HG03095 (cell line): Measurements from ENCODE around the gene SLC12A3.
"Not testable (repeated sequence)": the region's sequence is repeated elsewhere in the genome, so short reads cannot be mapped to it uniquely, and the experiment has no call there.

Source experiments
- ATAC-seq: cut with Tn5 transposase; IDR thresholded peaks from one replicate; pipeline ENCODE4 v1.9.1; 2021; ENCODE audit warnings: moderate library complexity; ENCODE audit not compliant: unreplicated experiment

The SLC12A3 gene

DNA sequence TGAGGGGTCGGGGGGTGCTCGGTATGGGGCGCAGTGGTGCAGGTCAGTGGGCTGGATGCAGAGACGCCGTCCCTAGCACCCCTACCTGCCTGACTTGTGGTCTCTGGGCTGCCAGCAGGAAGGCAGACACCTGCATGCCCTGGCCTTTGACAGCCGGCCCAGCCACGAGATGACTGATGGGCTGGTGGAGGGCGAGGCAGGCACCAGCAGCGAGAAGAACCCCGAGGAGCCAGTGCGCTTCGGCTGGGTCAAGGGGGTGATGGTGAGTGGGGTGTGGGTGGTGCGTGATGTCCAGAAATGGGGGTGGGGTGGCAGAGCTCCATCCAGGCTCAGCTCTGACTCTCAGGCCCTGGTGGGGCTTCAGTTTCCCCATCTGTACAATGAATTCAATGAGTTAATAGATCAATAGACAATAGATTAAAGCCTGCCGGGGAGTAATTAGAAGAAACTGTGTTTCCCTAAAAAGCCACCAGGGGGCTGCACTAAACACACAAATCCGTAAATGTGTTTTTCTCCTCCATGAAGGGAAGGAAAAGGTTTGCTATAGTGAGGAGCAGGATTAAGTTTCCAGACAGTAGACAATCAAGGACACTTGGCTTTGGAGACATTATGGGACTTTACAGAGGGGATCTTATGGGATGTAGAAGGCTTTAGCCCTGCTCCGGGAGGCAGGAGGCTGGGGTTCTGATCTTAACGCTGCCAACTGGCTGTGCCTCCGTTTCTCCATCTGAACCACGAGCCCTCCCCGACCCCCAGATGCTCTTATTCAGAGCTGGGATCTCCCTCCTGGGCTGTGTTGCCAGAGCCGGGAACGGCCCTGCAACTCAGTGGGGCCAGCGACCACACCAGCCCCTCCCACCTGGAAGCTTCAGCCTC, 2.2 kb downstream of the SLC12A3 start:
- no peak for ATAC-seq

- no peak for ATAC-seq
These were observed 3.2 kb downstream of the SLC12A3 start for GRCh38 chr16:56868175-56868574.

- not testable (repeated sequence) for ATAC-seq
These were observed 3.8 kb downstream of the SLC12A3 start for GRCh38 chr16:56868766-56869165.

DNA sequence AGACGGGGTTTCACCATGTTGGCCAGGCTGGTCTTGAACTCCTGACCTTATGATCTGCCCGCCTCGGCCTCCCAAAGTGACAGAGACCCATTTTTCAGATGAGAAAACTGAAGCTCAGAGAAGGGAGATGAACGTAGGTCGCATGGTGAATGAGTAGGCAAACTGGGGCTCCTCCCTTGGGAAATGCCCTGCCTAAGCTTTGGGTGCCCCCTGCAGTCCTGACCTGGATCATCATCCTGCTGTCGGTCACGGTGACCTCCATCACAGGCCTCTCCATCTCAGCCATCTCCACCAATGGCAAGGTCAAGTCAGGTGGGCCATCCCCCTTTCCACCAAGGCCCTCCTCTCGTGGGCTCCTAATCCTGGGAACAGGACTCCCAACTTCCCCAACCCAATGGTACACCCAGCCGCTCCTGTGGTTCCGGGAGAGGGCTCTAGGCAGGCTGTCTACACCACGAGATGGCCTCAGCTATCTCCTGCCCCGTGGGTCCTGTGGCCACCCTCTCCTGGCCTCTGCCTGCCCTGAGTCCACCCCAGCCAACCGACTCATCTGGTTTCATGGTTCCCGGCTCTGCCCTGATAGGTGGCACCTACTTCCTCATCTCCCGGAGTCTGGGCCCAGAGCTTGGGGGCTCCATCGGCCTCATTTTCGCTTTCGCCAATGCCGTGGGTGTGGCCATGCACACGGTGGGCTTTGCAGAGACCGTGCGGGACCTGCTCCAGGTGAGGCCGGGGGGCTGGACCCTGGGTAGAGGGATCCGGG, 4.7 kb downstream of the SLC12A3 start:
- ATAC-seq: no peak

DNA sequence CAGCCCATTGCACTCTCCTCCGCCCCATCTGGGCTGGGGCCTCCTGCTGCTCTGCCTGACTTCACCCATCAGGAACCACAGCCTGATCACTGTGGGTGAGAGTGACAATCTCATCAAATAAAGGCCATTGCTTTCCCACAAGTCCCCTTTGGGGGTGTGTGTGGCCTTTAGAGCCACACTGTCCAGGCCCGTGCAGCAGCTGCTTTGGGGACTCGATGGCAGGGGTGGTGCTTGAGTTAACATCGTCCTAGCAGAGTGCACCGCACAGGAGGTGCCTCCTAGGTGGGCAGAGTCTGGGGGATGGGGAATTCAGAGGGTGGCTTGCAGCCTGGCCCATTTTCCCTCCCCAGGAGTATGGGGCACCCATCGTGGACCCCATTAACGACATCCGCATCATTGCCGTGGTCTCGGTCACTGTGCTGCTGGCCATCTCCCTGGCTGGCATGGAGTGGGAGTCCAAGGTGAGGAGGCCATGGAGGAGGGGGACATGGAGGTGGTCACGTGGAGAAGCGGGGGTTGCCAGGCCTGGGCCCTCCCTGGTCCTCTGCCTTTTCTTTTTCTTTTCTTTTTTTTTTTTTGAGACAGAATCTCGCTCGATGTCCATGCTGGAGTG, 5.4 kb downstream of the SLC12A3 start:
- no peak for ATAC-seq

DNA sequence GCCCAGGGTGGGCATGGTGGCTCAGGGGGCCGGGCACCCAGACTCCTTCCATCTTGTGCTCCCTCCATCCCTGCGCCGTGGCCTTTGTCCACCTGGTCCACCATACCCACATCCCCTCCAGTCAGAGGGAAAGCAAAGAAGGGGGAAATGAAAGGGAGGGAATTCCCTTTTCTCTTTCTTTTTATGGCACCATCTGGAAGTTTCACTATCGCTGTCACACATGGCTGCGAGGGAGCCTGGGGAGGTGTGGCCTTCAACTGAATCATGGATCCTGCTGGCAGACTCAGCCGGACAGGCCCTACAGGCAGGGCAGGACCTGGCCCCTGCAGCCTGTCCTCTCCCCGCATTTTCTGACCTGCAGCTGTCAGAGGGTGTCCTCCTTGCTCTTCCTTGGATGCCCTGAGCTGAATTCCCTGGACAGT, 6.2 kb downstream of the SLC12A3 start:
- no peak for ATAC-seq

DNA sequence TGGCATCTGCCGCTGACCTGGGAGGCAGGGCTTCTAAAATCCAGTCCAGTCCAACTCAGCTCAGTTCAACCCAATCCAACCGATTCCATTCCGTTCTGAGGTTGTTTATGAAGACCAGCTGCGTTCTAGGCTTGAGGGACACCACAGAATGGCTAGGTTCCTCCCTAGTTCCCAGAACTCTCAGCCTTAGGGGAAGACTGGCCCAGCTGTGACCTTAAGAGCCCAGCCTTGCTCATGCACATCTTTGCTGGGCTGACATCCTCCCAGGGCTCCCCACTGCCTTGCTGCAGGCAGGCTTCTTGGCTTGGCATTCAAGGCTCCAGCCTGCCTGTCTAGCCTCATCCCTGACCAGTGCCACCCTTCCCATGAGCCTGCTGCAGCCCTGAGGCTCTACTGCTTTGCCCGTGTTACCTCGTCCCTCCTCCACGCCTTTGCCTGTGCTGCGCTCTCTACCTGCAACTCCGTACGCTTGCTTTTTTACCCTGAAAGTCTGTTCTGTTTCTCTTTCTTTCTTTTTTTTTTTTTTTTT, 7.9 kb downstream of the SLC12A3 start:
- no peak for ATAC-seq

DNA sequence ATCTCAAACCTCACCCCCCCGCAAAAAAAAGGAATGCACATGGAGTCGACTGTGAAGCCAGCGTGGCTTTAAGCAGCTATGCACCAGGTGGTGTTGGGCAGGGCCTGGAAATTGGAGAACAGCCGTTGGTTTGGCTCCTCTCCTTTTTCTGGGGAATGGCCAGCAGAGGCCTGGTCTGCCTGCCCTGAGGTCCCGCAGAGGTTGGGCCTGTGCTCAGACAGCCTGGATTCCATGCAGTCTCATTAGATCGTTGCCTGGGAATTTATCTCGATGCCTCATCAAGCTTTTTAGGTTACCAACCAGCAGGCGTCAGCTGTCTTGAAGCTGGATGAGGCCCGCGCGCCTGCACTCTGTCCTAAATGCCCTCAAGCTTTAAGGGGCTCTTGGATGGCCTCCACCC, 9.8 kb downstream of the SLC12A3 start:
- ATAC-seq: no peak

- ATAC-seq: no peak
These were observed 11.0 kb downstream of the SLC12A3 start for GRCh38 chr16:56876048-56876447.

GRCh38 chr16:56877486-56878182, 12.6 kb downstream of the SLC12A3 start:
- no peak for ATAC-seq

DNA sequence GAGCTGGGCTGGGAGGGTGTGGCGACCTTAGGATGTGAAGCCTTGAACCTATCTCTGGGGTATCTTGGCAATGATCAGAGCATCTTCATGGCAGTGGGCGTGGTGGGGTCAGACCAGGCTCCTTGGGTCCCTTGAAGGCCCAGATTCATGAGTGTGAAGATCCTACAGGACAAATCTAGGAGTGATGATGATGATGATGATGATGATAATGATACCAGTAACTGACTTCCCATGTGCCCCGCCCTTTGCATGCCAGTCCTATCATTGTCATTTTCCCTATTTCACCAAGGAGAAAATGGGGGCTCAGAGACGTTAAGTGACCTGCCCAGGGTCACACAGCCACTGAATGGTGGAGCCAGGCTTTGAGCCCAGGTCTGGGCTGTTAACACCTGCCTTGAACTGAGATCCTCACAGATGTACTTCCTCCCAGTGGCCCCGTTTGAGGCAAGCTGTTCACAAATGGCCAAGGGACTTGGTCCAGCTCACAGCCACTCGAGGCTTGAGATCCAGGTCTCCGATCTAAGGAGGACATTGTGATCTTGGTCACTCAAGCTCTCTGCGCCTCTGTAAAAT, 13.4 kb downstream of the SLC12A3 start:
- ATAC-seq: no peak

GRCh38 chr16:56879276-56879675, 14.3 kb downstream of the SLC12A3 start:
- no peak for ATAC-seq

- no peak for ATAC-seq
These were observed 15.2 kb downstream of the SLC12A3 start for GRCh38 chr16:56880176-56880575.

GRCh38 chr16:56880685-56881084, 15.7 kb downstream of the SLC12A3 start:
- ATAC-seq: no peak

GRCh38 chr16:56882077-56882800, 17.2 kb downstream of the SLC12A3 start:
- ATAC-seq: no peak

- no peak for ATAC-seq
These were observed 18.6 kb downstream of the SLC12A3 start for GRCh38 chr16:56883586-56883985.

DNA sequence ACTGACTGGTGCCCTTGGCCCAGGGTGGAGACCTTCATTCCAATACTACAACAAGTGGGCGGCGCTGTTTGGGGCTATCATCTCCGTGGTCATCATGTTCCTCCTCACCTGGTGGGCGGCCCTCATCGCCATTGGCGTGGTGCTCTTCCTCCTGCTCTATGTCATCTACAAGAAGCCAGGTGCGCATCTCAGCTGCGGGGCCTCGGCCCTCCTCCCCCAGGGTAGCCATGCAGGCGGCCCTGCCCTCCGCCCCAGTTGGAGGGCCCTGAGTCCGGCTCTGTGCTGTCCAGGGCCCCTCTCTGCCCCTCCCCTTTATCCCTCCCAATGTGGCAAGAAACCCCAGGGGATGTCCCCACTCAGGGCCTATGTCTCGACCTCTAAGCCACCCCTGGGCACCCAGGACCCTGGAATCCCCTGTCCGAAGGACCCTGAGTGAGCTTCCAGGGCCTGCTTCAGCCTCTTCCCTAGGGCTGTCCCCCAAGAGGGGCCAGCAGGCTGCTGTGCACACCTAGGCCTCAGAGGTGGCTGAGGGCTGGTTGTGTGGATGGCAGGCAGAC, 19.1 kb downstream of the SLC12A3 start:
- ATAC-seq: no peak

DNA sequence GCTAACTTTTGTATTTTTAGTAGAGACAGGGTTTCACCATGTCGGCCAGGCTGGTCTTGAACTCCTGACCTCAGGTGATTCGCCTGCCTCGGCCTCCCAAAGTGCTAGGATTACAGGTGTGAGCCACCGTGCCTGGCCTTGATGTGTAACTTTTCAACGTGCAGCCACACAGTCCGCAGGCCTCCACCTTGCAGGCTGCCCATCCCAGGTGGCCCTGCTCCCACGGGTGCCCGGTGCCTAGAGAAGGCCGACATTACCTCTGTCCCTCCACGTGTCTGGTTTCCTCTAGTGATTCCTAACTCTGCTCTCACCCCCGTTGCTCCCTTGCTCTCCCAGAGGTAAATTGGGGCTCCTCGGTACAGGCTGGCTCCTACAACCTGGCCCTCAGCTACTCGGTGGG, 19.9 kb downstream of the SLC12A3 start:
- ATAC-seq: not testable (repeated sequence)

- no peak for ATAC-seq
These were observed 20.6 kb downstream of the SLC12A3 start for GRCh38 chr16:56885446-56886162.
